Activated naive CD4-positive, alpha-beta T cell treated with anti-CD3 and anti-CD28 coated beads, Interleukin-2, amount 10 ng/mL, durations not matched to agents 7 days and 5 days (primary cell): Measurements from ENCODE around the gene CLNS1A.
A peak's percentile ranks its signal among the peaks of the same experiment; 100 is the strongest.
"Not testable (repeated sequence)": the region's sequence is repeated elsewhere in the genome, so short reads cannot be mapped to it uniquely, and the experiment has no call there.

Source experiments
- CTCF ChIA-PET: fragments of 350-600 bp; sonication (Branson Sonifier 250); formaldehyde crosslinking; loops from one replicate; lab custom pipeline; 2021; ENCODE audit warnings: antibody characterized with exemption; lab: Charles Lee
- DNase-seq: peaks from one replicate; pipeline ENCODE4 v3.0.0-alpha.2; 2020
- H3K27ac Mint-ChIP-seq: one replicate; pipeline ENCODE4 v1.8.0; 2021; ENCODE audit warnings: mild to moderate bottlenecking, moderate library complexity, mixed read lengths
- H3K27me3 Mint-ChIP-seq: one replicate; pipeline ENCODE4 v1.8.0; 2021; ENCODE audit warnings: mild to moderate bottlenecking, mixed read lengths
- H3K36me3 Mint-ChIP-seq: one replicate; pipeline ENCODE4 v1.8.0; 2021; ENCODE audit warnings: mixed read lengths
- H3K4me1 Mint-ChIP-seq: one replicate; pipeline ENCODE4 v1.8.0; 2021; ENCODE audit warnings: mixed read lengths
- H3K4me3 Mint-ChIP-seq: one replicate; pipeline ENCODE4 v1.8.0; 2021; ENCODE audit warnings: mild to moderate bottlenecking, moderate library complexity, mixed read lengths
- H3K9me3 Mint-ChIP-seq: one replicate; pipeline ENCODE4 v1.8.0; 2021; ENCODE audit warnings: mixed read lengths

Gene CLNS1A

GRCh38 chr11:77593883-77594282 is 43.7 kb downstream of the CLNS1A start:
- Mint-ChIP-seq H3K4me3 (no peak overlapping the region), H3K36me3 (no peaks in the 10 kb centered on the region), H3K27me3 (peaks cover 10% of the 10 kb centered on the region), H3K9me3 (no peaks in the 10 kb centered on the region), H3K4me1 (peaks cover 14% of the 10 kb centered on the region), H3K27ac (no peak overlapping the region)
- CTCF ChIA-PET, result no interaction called here
- DNase-seq, result no peak

- DNase-seq, result no peak
- Mint-ChIP-seq H3K4me3 (no peak overlapping the region), H3K27me3 (peaks cover 13% of the 10 kb centered on the region), H3K36me3 (no peaks in the 10 kb centered on the region), H3K4me1 (peaks cover 17% of the 10 kb centered on the region), H3K27ac (no peak overlapping the region), H3K9me3 (no peaks in the 10 kb centered on the region)
- CTCF ChIA-PET, result no interaction called here
These were observed 44.9 kb downstream of the CLNS1A start for GRCh38 chr11:77592727-77593126.

DNA sequence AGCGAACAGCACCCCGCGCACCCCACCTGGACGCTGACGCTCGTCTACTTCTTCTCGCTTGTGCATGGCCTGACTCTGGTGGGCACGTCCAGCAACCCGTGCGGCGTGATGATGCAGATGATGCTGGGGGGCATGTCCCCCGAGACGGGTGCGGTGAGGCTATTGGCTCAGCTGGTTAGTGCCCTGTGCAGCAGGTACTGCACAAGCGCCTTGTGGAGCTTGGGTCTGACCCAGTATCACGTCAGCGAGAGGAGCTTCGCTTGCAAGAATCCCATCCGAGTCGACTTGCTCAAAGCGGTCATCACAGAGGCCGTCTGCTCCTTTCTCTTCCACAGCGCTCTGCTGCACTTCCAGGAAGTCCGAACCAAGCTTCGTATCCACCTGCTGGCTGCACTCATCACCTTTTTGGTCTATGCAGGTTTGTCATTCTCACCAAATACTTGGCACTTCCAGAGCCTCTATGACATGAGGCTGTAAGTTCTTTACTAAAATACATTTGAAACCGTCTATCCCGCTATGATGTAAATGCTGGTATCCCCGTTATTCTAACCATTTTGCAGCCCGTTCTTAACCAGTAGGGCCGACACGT is 47.3 kb downstream of the CLNS1A start:
- Mint-ChIP-seq H3K36me3 (no peaks in the 10 kb centered on the region), H3K27ac (peak overlapping the region; percentile 58), H3K9me3 (no peaks in the 10 kb centered on the region), H3K4me3 (peak overlapping the region; percentile 84), H3K27me3 (peaks cover 21% of the 10 kb centered on the region), H3K4me1 (peaks cover 17% of the 10 kb centered on the region)
- CTCF ChIA-PET, result interaction anchor here (0.7 to 1.2 kb wide), 2 partner anchors 29 to 143 kb away, joined by 3 read pairs; no protein-coding TSS in a partner anchor
- peak; percentile 29 for DNase-seq

DNA sequence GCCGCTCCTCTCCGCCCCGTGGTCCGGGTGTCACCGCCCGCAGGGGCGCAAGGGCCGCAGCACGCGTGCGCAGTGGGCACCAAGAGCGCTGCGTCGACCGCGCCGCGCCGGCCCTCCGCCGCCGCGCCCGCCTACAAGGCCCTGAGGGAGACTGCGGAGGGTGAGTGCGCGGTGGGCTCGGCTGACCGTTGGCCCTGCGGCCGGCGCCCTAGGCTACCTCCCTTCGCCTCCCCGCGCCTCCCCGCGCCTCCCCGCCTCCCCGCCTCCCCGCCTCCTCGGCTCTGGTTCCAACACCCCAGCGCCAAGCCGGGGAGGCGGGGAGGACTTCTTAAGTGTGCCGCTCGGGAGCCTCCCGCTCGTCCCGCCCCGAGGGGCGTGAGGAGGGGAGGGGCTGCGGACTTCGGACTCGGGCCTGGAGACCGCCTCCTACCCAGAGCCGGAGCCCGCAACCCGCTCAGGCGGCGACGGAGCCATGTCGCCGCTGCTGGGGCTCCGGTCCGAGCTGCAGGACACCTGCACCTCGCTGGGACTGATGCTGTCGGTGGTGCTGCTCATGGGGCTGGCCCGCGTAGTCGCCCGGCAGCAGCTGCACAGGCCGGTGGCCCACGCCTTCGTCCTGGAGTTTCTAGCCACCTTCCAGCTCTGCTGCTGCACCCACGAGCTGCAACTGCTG is 47.9 kb downstream of the CLNS1A start, which contains the start of gene AQP11:
AQP11 (plus strand) TSS at position 433 of the 673 bp plus-strand sequence; CDS start at position 473, 40 bp downstream.
- CTCF ChIA-PET, result interaction anchor here (0.7 to 1.2 kb wide), 2 partner anchors 30 to 143 kb away, joined by 3 read pairs; no protein-coding TSS in a partner anchor
- peak within 1 kb of the TSS; percentile 58 for H3K27ac Mint-ChIP-seq
- DNase-seq, result peak; percentile 68
- no peaks in the 10 kb centered on the region for H3K36me3 Mint-ChIP-seq
- peak within 1 kb of the TSS; percentile 84 for H3K4me3 Mint-ChIP-seq
- H3K27me3 Mint-ChIP-seq, result peaks cover 21% of the 10 kb centered on the region
- H3K9me3 Mint-ChIP-seq, result no peaks in the 10 kb centered on the region
- H3K4me1 Mint-ChIP-seq, result peaks cover 17% of the 10 kb centered on the region

- Mint-ChIP-seq H3K9me3 (no peaks in the 10 kb centered on the region), H3K4me3 (peak overlapping the region; percentile 79), H3K4me1 (peaks cover 17% of the 10 kb centered on the region), H3K27ac (peak overlapping the region; percentile 19), H3K36me3 (no peaks in the 10 kb centered on the region), H3K27me3 (peaks cover 21% of the 10 kb centered on the region)
- CTCF ChIA-PET, result interaction anchor here (1.2 kb wide), 1 partner anchor 142 kb away, joined by 3 read pairs; no protein-coding TSS in a partner anchor
- no peak for DNase-seq
These were observed 48.4 kb downstream of the CLNS1A start for GRCh38 chr11:77589181-77589520.

DNA sequence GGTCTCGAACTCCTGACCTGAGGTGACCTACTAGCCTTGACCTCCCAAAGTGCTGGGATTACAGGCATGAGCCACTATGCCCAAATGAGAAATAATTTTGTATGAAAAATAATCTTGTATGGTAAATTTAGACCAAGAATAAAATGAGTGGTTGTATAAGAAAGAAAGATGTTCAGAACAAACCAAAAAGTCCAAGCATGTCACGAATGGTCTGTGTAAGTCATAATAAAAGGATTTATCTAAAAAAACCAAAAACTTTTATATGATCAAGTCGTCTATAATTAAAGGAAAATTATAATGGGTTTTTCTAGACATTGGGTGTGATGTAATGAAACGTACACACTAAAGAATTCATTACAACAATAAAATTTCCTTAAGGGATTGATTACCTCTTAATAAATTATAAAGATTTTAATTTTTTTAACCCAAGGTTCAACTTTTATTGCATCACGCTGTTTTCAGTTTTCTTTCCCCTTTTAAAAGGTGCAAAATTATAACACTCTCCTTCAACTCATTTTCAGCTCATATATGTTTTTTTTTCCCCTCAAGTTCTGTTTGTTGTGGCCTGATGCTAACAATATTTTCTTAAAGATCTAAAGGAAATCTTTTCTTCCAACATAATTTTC is 56.8 kb downstream of the CLNS1A start:
- no peaks in the 10 kb centered on the region for H3K4me1 Mint-ChIP-seq
- no peak for DNase-seq
- no peaks in the 10 kb centered on the region for H3K27me3 Mint-ChIP-seq
- no peak overlapping the region for H3K4me3 Mint-ChIP-seq
- peaks cover 17% of the 10 kb centered on the region for H3K9me3 Mint-ChIP-seq
- CTCF ChIA-PET, result no interaction called here
- no peak overlapping the region for H3K27ac Mint-ChIP-seq
- peaks cover 1% of the 10 kb centered on the region for H3K36me3 Mint-ChIP-seq

DNA sequence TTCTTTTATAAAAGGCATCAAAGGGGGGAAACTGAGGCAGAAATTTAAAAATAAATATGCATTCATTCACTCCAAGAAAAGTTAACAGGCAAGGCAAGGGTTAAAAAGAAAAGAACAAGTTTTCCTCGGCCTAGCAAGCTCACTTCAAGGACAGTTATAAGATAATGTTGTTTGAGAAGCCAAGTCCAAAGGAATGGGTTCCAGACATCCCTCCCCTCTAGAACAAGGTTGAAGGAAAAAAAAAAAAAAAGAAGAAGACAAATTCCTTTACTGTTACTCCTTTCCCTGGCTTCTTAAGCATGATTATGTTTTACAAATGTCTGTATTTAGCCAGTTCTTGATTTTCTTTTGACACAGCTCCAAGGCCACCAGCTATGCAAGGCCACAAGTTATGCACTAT is 62.2 kb downstream of the CLNS1A start:
- H3K4me3 Mint-ChIP-seq, H3K9me3 Mint-ChIP-seq, CTCF ChIA-PET: not testable (repeated sequence)

DNA sequence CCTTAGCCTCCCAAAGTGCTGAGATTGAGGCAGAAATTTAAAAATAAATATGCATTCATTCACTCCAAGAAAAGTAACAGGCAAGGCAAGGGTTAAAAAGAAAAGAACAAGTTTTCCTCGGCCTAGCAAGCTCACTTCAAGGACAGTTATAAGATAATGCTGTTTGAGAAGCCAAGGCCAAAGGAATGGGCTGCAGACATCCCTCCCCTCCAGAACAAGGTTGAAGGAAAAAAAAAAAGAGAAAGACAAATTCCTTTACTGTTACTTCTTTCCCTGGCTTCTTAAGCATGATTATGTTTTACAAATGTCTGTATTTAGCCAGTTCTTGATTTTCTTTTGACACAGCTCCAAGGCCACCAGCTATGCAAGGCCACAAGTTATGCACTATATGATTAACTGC is 66.7 kb downstream of the CLNS1A start:
- not testable (repeated sequence) for H3K4me1 Mint-ChIP-seq

More for the DNA sequence above, 62.2 kb downstream of the CLNS1A start:
- H3K27ac Mint-ChIP-seq, H3K36me3 Mint-ChIP-seq, DNase-seq, H3K27me3 Mint-ChIP-seq, H3K4me1 Mint-ChIP-seq: not testable (repeated sequence)

DNA sequence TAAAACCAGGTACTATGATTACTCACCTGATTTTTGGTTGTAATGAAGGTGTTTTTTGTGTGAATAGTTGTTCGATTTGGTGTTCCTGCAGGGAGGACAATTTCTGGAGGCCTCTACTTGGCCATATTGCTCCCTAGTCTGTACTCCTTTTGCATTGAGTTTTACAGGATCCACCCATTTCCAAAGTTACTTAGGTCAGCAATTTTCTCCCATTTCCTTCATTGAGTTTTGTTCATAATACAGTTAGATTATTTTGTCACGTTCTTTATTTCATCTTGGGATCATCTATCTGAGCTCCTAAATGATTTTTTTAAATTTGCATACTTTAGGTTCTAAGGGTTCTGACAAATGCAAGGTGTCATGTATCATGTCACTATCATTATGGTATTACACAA is 67.9 kb downstream of the CLNS1A start:
- H3K27ac Mint-ChIP-seq, result no peak overlapping the region
- H3K9me3 Mint-ChIP-seq, result no peaks in the 10 kb centered on the region
- no peaks in the 10 kb centered on the region for H3K4me1 Mint-ChIP-seq
- H3K4me3 Mint-ChIP-seq, result no peak overlapping the region
- CTCF ChIA-PET, result no interaction called here
- peaks cover 19% of the 10 kb centered on the region for H3K27me3 Mint-ChIP-seq
- H3K36me3 Mint-ChIP-seq, result no peaks in the 10 kb centered on the region
- no peak for DNase-seq

More for the DNA sequence above, 66.7 kb downstream of the CLNS1A start:
- not testable (repeated sequence) for H3K27ac Mint-ChIP-seq, H3K36me3 Mint-ChIP-seq, H3K4me3 Mint-ChIP-seq, H3K9me3 Mint-ChIP-seq, DNase-seq
- H3K27me3 Mint-ChIP-seq, result peaks cover 14% of the 10 kb centered on the region
- CTCF ChIA-PET, result interaction anchor here (1.1 kb wide), 1 partner anchor 1074 kb away, joined by 3 read pairs; no protein-coding TSS in a partner anchor

DNA sequence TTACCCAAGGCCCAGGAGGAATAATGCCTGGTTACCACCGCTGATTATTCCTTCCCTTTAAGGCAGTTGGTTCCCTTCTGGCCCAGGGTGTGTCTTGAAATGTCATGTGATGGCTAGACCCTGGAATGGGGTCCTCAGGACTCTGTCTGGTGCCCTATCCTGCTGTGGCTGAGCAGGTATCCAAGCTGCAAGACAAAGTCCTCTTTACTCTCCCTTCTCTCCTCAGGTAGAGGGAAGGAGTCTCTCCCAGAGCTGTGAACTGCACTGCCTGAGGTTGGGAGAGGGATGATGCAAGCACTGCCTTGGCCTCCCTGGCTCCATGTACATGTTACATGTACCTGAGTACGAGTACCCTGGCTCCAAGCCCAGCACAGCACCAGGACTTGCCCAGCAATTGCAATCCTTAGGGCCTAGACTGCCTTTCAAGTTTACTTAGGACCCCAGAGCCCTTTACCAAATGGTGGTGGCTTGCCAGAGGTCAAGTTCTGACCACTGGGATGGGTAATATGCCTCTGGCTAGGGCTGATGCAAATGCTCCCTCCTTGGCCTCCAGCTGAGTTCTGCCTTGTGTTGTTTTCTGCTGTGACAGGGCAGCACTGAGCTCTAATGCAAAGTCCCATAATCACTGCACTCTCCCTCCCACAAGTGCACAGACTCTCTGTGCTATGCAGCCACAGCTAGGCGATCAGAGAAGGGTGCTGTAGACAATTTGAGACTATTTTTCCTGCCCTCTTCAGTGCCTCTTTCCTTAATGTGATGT is 68.5 kb downstream of the CLNS1A start:
- CTCF ChIA-PET, result no interaction called here

GRCh38 chr11:77568306-77568705 is 69.3 kb downstream of the CLNS1A start:
- CTCF ChIA-PET, result no interaction called here
- H3K4me3 Mint-ChIP-seq, result no peak overlapping the region
- no peak for DNase-seq
- H3K4me1 Mint-ChIP-seq, result no peaks in the 10 kb centered on the region
- no peaks in the 10 kb centered on the region for H3K36me3 Mint-ChIP-seq
- no peak overlapping the region for H3K27ac Mint-ChIP-seq
- H3K27me3 Mint-ChIP-seq, result peaks cover 29% of the 10 kb centered on the region
- no peaks in the 10 kb centered on the region for H3K9me3 Mint-ChIP-seq

More for the DNA sequence above, 68.5 kb downstream of the CLNS1A start:
- no peak overlapping the region for H3K27ac Mint-ChIP-seq
- no peaks in the 10 kb centered on the region for H3K4me1 Mint-ChIP-seq
- peaks cover 23% of the 10 kb centered on the region for H3K27me3 Mint-ChIP-seq
- no peaks in the 10 kb centered on the region for H3K9me3 Mint-ChIP-seq
- no peak overlapping the region for H3K4me3 Mint-ChIP-seq
- no peaks in the 10 kb centered on the region for H3K36me3 Mint-ChIP-seq
- no peak for DNase-seq
